SH-SY5Y (cell line): Measurements from ENCODE around the gene GRM5.

ENCODE experiments used
- GATA2 ChIP-seq: IDR thresholded peaks from 2 replicates; pipeline ENCODE4 v1.6.1; 2011; ENCODE audit warnings: mild to moderate bottlenecking, low read depth, low read length
- GATA3 ChIP-seq: IDR thresholded peaks from 2 replicates; pipeline ENCODE4 v1.6.1; 2011; ENCODE audit warnings: low read depth, mild to moderate bottlenecking, low read length, moderate library complexity

GRCh38 chr11:88629496-88629895 lies 436.3 kb downstream of the GRM5 start:
- no peak for TF ChIP-seq GATA3
- no peak for TF ChIP-seq GATA2
